Stimulated activated CD8-positive, alpha-beta memory T cell treated with anti-CD3 and anti-CD28 coated beads, Interleukin-4, amount 100 ng/mL, for 48 hours (primary cell): ENCODE results near the gene SLAIN2.
"Not testable (repeated sequence)": the region's sequence is repeated elsewhere in the genome, so short reads cannot be mapped to it uniquely, and the experiment has no call there.

Experiments used
- DNase-seq: peaks from one replicate; pipeline ENCODE4 v3.0.0-alpha.2; 2020

The SLAIN2 gene

GRCh38 chr4:48450740-48451139 lies 109.4 kb downstream of the SLAIN2 start:
- no peak for DNase-seq

DNA sequence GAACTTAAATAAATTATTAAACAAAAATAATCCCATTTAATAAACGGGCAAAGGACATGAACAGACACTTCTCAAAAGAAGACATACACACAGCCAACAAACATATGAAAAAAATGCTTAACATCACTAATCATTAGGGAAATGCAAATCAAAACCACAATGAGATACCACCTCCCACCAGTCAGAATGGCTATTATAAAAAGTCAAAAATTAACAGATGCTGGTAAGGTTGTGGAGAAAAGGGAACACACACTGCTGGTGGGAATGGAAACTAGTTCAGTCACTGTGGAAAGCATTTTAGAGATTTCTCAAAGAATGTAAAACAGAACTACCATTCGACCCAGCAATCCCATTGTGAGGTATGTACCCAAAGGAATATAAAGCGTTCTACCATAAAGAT lies 110.3 kb downstream of the SLAIN2 start:
- not testable (repeated sequence) for DNase-seq

GRCh38 chr4:48454591-48454990 lies 113.3 kb downstream of the SLAIN2 start:
- no peak for DNase-seq

- no peak for DNase-seq
These were observed 119.7 kb downstream of the SLAIN2 start for GRCh38 chr4:48461000-48461399.

GRCh38 chr4:48462363-48462762 lies 121.0 kb downstream of the SLAIN2 start:
- no peak for DNase-seq

- no peak for DNase-seq
These were observed 126.1 kb downstream of the SLAIN2 start for GRCh38 chr4:48467442-48467841.

- no peak for DNase-seq
These were observed 126.6 kb downstream of the SLAIN2 start for GRCh38 chr4:48467891-48468290.

- no peak for DNase-seq
These were observed 128.8 kb downstream of the SLAIN2 start for GRCh38 chr4:48470137-48470536.

DNA sequence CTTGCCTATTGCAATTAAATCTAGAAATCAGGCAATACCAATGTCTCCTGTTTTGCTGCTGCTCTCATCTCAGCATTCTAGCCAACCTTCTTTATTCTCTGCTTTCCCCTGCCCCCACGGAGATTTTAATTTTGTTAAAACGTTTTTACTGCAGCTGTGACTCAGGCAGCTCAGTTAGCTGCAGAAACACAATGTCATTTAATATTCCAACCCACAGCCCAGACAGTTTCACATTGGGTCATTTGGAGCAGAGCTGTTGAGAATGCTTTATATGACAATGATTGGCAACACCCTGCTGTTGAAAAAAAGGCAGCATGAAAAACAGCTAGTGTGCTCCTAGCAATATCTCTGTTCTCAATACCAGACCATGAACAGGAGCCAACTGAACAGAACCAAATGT lies 129.2 kb downstream of the SLAIN2 start:
- no peak for DNase-seq

DNA sequence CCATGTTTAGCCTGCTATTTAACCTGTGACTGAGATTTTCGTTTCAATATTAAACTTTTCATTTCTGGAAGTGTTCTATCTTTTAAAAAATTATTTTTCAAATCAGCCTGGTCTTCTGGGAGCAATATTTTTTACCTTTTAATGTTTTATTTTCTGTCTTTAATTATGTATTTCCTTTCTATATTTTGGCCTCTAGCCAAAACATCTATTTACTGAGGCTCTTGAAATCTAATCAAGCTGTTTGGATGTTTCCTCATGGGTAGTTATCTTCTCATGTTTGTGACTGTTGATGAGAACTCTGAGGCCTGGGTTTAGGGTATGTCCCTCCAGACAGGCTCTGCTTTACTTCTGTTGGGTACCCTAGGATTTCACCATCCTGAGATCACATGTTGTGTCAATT lies 131.5 kb downstream of the SLAIN2 start:
- no peak for DNase-seq

- no peak for DNase-seq
These were observed 134.4 kb downstream of the SLAIN2 start for GRCh38 chr4:48475770-48476169.
